ENCODE measurements around the gene DSC1.

DNA sequence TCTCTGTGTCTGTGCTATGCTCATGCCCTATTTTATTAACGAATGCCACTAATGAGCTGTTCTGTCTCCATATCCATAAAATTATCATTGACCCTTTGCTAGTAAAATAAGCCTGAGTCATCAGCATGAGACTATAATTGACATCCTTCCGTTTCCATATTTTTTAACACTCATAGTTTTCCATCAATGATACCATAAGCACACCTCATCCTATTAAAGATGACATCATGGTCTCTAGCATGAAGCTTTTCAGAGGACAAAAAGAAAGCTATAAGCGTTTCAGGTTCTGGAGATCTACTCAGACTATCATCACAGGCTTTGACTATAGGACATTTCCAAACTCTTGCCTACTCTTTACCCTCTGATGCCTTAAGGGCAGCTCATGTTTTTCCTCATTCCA is 59.2 kb downstream of the DSC1 start:
- TF ChIP-seq NFIC (IDR thresholded peaks at IDR 0.05): no peak
- TF ChIP-seq, protein P1, sequence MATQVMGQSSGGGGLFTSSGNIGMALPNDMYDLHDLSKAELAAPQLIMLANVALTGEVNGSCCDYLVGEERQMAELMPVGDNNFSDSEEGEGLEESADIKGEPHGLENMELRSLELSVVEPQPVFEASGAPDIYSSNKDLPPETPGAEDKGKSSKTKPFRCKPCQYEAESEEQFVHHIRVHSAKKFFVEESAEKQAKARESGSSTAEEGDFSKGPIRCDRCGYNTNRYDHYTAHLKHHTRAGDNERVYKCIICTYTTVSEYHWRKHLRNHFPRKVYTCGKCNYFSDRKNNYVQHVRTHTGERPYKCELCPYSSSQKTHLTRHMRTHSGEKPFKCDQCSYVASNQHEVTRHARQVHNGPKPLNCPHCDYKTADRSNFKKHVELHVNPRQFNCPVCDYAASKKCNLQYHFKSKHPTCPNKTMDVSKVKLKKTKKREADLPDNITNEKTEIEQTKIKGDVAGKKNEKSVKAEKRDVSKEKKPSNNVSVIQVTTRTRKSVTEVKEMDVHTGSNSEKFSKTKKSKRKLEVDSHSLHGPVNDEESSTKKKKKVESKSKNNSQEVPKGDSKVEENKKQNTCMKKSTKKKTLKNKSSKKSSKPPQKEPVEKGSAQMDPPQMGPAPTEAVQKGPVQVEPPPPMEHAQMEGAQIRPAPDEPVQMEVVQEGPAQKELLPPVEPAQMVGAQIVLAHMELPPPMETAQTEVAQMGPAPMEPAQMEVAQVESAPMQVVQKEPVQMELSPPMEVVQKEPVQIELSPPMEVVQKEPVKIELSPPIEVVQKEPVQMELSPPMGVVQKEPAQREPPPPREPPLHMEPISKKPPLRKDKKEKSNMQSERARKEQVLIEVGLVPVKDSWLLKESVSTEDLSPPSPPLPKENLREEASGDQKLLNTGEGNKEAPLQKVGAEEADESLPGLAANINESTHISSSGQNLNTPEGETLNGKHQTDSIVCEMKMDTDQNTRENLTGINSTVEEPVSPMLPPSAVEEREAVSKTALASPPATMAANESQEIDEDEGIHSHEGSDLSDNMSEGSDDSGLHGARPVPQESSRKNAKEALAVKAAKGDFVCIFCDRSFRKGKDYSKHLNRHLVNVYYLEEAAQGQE (IDR thresholded peaks at IDR 0.05; ENCODE audit: low read depth): no peak
- TF ChIP-seq, protein P2, sequence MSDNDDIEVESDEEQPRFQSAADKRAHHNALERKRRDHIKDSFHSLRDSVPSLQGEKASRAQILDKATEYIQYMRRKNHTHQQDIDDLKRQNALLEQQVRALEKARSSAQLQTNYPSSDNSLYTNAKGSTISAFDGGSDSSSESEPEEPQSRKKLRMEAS (IDR thresholded peaks at IDR 0.05): no peak
- no peak for TF ChIP-seq EP300 (IDR thresholded peaks at IDR 0.05; ENCODE audit: borderline replicate concordance)
- no peak for TF ChIP-seq FOXM1 (IDR thresholded peaks at IDR 0.05; ENCODE audit: borderline replicate concordance, low read depth)
- no peak for TF ChIP-seq RAD21 (IDR thresholded peaks at IDR 0.05; ENCODE audit: low read depth)
- TF ChIP-seq YY1 (IDR thresholded peaks at IDR 0.05; ENCODE audit: low read depth): no peak
- no peak for TF ChIP-seq TAF1 (IDR thresholded peaks at IDR 0.05; ENCODE audit: low read depth)
- no peak for TF ChIP-seq TCF12 (IDR thresholded peaks at IDR 0.05; ENCODE audit: low read depth)
- TF ChIP-seq CEBPB (IDR thresholded peaks at IDR 0.05): no peak
- TF ChIP-seq, protein P3, sequence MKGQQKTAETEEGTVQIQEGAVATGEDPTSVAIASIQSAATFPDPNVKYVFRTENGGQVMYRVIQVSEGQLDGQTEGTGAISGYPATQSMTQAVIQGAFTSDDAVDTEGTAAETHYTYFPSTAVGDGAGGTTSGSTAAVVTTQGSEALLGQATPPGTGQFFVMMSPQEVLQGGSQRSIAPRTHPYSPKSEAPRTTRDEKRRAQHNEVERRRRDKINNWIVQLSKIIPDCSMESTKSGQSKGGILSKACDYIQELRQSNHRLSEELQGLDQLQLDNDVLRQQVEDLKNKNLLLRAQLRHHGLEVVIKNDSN (IDR thresholded peaks at IDR 0.05): no peak
- no peak for TF ChIP-seq TEAD4 (IDR thresholded peaks at IDR 0.05)
- TF ChIP-seq EGR1 (IDR thresholded peaks at IDR 0.05): no peak
